Measurements from ENCODE around the gene SMIM27.
"Not testable (repeated sequence)": the region's sequence is repeated elsewhere in the genome, so short reads cannot be mapped to it uniquely, and the experiment has no call there.

SMIM27 gene

DNA sequence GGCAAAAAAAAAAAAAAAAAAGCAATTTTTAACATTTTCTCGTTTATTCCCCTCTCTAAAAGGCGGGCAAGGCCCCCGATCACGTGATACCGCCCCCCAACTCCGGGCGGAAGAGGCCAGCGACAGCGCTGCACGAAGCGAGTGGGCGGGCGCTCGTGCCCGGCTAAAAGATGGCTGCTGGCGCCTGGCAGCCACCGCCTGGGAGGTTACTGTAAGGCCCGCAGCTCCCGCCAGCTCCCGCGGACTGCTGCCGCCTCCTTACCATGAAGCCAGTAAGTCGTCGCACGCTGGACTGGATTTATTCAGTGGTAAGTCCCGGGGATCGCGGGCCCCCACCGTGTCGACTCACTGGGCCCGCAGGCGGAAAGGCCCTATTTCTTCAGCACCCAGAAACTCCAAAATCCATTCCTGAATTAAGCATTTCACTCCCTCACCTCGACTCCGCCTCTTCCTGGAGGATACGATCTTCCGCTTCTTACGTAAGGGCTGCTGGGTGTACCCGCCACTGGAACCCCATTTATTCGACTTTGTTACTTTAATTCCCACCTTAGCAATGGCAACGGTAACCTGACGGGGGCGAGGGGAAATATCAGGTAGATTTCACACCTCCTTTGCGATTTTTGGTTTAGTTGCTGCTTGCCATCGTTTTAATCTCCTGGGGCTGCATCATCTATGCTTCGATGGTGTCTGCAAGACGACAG is at the start of gene SMIM27, which contains the start of gene TOPORS:
SMIM27 (plus strand) TSS at position 156 of the 701 bp plus-strand sequence; CDS start at position 264, 108 bp downstream.
TOPORS (minus strand) TSS at position 415 of the 701 bp plus-strand sequence; CDS start at position 265, 150 bp downstream.
- in situ Hi-C loops (cut with HindIII; ENCODE audit: low pct_unique_long_range_greater_than_20kb, low sequenced_read_pairs) = no loop called here
- no peak for TF ChIP-seq JUND (IDR thresholded peaks at IDR 0.05; ENCODE audit: low read depth)
- DNase-seq (ENCODE audit: low read depth in 1 of 2, low spot score in 1 of 2) = peak; percentile 72 to 86

DNA sequence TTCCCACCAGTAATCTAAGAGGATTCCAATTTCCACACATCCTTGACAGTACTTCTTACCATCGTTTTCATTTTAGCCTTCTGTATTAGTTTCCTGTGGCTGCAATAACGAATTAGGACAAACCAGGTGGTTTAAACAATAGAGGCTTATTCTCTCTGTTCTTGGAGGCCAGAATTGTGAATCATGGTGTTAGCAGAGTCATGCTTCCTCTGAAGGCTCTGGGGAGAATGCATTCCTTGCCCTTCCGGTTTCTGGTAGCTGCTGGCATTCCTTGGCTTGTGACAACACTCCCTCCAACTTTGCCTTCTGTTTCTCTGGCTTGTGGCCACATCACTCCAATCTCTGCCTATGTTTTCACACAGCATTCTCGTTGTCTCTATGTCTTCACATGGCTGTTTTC is 49.7 kb upstream of the SMIM27 start:
- DNase-seq (ENCODE audit: low read depth in 1 of 2, low spot score in 1 of 2) = peak in 1 of 2 experiments; percentile 83
- in situ Hi-C loops (cut with HindIII; ENCODE audit: low pct_unique_long_range_greater_than_20kb, low sequenced_read_pairs) = no loop called here
- TF ChIP-seq JUND (IDR thresholded peaks at IDR 0.05; ENCODE audit: low read depth) = no peak

DNA sequence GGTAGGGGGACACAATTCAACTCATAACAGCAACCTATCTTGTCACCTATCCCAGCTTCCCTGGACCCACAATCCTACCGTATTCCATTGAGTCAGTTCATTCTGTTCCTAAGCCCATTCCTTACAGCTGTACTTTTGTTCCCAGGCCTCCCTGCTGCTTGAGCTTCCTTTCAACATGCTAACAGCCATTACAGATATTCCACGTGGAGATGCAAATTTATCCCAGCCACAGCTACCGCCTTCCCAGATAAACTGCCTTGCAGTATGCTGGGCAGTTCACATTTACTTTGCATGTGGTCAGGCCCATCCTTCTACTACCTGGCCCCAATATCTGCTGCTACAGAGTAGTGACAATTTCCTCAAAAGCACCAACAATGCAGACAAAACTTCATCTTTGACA is 49.1 kb upstream of the SMIM27 start:
- no peak for TF ChIP-seq JUND (IDR thresholded peaks at IDR 0.05; ENCODE audit: low read depth)
- no peak for DNase-seq (ENCODE audit: low read depth in 1 of 2, low spot score in 1 of 2)
- in situ Hi-C loops (cut with HindIII; ENCODE audit: low pct_unique_long_range_greater_than_20kb, low sequenced_read_pairs) = no loop called here

DNA sequence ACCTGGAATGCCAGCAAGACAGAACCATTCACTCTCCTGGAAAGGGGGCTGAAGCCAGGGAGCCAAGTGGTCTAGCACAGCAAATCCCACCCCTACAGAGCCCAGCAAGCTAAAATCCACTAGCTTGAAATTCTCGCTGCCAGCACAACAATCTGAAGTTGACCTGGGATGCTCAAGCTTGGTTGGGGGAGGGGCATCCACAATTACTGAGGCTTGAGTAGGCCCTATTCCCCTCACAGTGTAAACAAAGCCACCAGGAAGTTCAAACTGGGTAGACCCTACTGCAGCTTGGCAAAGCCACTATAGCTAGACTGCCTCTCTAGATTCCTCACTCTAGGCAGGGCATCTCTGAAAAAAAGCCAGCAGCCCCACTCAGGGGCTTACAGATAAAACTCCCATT is 43.4 kb upstream of the SMIM27 start:
- DNase-seq (ENCODE audit: low read depth in 1 of 2, low spot score in 1 of 2) = no peak
- no peak for TF ChIP-seq JUND (IDR thresholded peaks at IDR 0.05; ENCODE audit: low read depth)
- in situ Hi-C loops (cut with HindIII; ENCODE audit: low pct_unique_long_range_greater_than_20kb, low sequenced_read_pairs) = no loop called here

DNA sequence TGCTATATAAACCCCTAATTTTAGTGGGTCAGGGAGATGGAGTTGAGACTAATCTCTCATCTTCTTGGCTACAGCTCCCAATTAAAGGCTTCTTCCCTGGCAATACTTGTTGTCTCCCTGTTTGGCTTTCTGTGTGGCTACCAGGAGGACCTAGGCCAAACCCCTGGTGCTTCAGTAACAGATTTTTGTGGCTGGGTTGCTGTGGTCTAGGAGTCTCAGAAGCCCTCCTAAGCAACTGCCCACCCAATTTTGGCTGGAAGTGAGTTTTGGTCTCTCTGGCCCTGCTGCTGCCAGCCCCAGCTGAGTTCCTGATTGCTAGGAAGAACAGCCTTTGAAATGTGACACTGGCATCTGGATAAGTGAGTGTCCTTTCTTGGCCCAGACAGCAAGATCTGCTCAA is 35.9 kb upstream of the SMIM27 start:
- no peak for TF ChIP-seq JUND (IDR thresholded peaks at IDR 0.05; ENCODE audit: low read depth)
- in situ Hi-C loops (cut with HindIII; ENCODE audit: low pct_unique_long_range_greater_than_20kb, low sequenced_read_pairs) = no loop called here
- no peak for DNase-seq (ENCODE audit: low read depth in 1 of 2, low spot score in 1 of 2)

GRCh38 chr9:32518276-32518675 is 33.9 kb upstream of the SMIM27 start:
- no peak for TF ChIP-seq JUND (IDR thresholded peaks at IDR 0.05; ENCODE audit: low read depth)
- no peak for DNase-seq (ENCODE audit: low read depth in 1 of 2, low spot score in 1 of 2)
- in situ Hi-C loops (cut with HindIII; ENCODE audit: low pct_unique_long_range_greater_than_20kb, low sequenced_read_pairs) = no loop called here

DNA sequence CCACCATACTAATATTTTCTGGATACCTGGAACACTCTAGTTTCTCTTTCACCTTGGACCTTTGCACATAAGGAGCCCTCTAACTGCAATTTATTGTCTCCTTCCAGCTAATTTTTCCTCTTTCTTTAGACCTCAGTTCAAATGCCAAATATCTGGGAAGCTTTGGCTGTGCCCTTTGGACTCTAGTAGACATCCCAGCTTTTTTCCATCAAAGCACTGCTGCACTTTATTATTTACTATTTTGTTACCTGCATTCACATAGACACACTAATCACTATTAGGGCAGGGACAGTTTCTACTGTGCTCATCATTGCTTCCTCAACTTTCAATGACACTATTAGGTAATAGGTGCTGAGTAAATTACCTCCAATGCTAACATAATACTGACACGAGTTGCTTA is 28.2 kb upstream of the SMIM27 start:
- DNase-seq (ENCODE audit: low read depth in 1 of 2, low spot score in 1 of 2) = no peak
- TF ChIP-seq JUND (IDR thresholded peaks at IDR 0.05; ENCODE audit: low read depth) = no peak
- in situ Hi-C loops (cut with HindIII; ENCODE audit: low pct_unique_long_range_greater_than_20kb, low sequenced_read_pairs) = no loop called here

DNA sequence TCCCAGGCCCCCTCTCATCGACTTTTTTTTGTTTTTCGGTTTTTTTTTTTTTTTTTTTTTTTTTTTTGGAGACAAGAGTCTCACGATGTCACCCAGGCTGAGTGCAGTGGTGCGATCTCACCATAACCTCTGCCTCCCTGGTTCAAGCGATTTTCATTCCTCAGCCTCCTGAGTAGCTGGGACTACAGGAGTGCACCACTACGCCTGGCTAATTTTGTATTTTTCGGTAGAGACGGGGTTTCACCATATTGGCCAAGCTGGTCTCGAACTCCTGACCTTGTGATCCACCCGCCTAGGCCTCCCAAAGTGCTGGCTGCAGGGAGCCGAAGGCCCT is 27.6 kb upstream of the SMIM27 start:
- DNase-seq (ENCODE audit: low read depth in 1 of 2, low spot score in 1 of 2); in situ Hi-C loops (cut with HindIII; ENCODE audit: low pct_unique_long_range_greater_than_20kb, low sequenced_read_pairs): not testable (repeated sequence)

- in situ Hi-C loops (cut with HindIII; ENCODE audit: low pct_unique_long_range_greater_than_20kb, low sequenced_read_pairs) = no loop called here
- peak in 1 of 2 experiments; percentile 70 for DNase-seq (ENCODE audit: low read depth in 1 of 2, low spot score in 1 of 2)
- no peak for TF ChIP-seq JUND (IDR thresholded peaks at IDR 0.05; ENCODE audit: low read depth)
Observed at GRCh38 chr9:32524892-32525708, 27.0 kb upstream of the SMIM27 start.

GRCh38 chr9:32525709-32526030 is 26.5 kb upstream of the SMIM27 start:
- DNase-seq (ENCODE audit: low read depth in 1 of 2, low spot score in 1 of 2) = no peak
- in situ Hi-C loops (cut with HindIII; ENCODE audit: low pct_unique_long_range_greater_than_20kb, low sequenced_read_pairs) = no loop called here
- no peak for TF ChIP-seq JUND (IDR thresholded peaks at IDR 0.05; ENCODE audit: low read depth)

DNA sequence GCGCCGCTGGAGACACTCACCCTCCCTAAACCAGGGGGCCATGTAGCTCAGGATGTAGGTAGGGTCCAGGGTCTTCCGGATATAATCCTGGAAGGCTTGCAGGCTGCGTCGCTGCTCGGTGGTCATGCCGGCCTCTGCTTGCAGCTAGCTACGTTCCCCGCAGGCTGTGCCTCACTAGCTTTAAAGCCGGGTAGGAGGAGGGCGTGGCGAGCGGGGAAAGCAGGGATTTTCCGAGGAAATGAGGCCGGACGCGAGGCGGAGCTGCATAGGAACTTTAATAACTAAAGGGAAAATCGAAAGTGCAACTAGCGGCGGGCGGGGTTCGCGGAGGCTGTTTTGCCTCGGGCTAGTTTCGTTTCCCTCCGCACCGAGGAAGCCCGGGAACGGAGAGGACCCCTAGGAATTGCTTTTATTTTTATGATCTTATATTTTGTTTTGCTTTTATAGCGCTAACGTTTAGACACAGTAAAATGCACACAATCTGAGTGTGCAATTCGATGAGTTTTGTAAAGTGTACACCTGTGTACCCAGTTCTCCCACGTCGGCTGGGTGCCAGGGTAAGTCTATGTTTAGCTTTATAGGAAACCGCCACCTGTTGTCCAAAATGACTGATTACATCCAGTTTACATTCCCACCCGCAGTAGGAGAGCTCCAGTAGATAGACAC is 26.0 kb upstream of the SMIM27 start, which contains the start of gene RIGI:
RIGI (minus strand) TSS at position 156 of the 666 bp plus-strand sequence; CDS start at position 126, 30 bp downstream.
- in situ Hi-C loops (cut with HindIII; ENCODE audit: low pct_unique_long_range_greater_than_20kb, low sequenced_read_pairs) = no loop called here
- DNase-seq (ENCODE audit: low read depth in 1 of 2, low spot score in 1 of 2) = peak in 1 of 2 experiments; percentile 93

DNA sequence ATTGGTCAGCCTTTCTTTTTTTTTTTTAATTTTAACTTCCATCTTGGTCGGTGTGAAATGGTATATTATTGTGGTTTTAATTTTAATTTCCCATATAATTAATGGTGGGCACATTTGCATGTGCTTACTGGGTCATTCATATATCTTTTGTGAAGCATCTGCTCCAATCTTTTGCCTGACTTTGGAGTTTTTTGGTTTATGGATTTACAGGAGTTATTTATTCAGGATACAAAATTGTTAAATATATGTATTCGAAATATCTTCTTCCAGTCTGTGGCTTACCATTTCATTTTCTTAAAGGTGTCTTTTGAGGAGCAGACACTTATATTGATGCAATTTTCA is 25.4 kb upstream of the SMIM27 start:
- in situ Hi-C loops (cut with HindIII; ENCODE audit: low pct_unique_long_range_greater_than_20kb, low sequenced_read_pairs) = no loop called here
- no peak for TF ChIP-seq JUND (IDR thresholded peaks at IDR 0.05; ENCODE audit: low read depth)
- no peak for DNase-seq (ENCODE audit: low read depth in 1 of 2, low spot score in 1 of 2)

More for the DNA sequence above, 26.0 kb upstream of the SMIM27 start, which contains the start of gene RIGI:
- no peak for TF ChIP-seq JUND (IDR thresholded peaks at IDR 0.05; ENCODE audit: low read depth)

DNA sequence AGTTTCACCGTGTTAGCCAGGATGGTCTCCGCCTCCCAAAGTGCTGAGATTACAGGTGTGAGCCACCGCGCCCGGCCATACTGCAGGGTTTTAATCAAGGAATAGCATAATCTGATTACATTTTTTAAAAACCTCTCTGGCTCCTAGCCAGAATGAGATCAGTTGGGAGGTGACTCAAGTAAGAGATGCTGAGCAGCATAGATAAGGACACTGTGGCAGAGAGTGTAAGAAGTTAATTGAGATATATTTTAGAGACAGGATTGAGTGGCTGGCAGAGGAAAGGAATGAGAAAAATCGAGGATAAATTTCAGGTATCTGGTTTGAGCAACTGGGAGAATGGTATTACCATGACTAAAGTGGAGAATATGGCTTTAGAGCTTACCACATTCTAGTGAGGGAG is 18.8 kb upstream of the SMIM27 start:
- DNase-seq (ENCODE audit: low read depth in 1 of 2, low spot score in 1 of 2) = no peak
- no peak for TF ChIP-seq JUND (IDR thresholded peaks at IDR 0.05; ENCODE audit: low read depth)
- in situ Hi-C loops (cut with HindIII; ENCODE audit: low pct_unique_long_range_greater_than_20kb, low sequenced_read_pairs) = no loop called here

Data from T47D (cell line).